Stimulated activated CD4-positive, alpha-beta T cell treated with anti-CD3 and anti-CD28 coated beads, Interleukin-2, amount 100 ng/mL, for 4 hours (primary cell): ENCODE results near the gene OR2B6.

Experiments
- DNase-seq: peaks from one replicate; pipeline ENCODE4 v3.0.0-alpha.2; 2020; ENCODE audit warnings: low read depth

OR2B6 gene

GRCh38 chr6:28000351-28001045, 43.5 kb downstream of the OR2B6 start:
- no peak for DNase-seq

DNA sequence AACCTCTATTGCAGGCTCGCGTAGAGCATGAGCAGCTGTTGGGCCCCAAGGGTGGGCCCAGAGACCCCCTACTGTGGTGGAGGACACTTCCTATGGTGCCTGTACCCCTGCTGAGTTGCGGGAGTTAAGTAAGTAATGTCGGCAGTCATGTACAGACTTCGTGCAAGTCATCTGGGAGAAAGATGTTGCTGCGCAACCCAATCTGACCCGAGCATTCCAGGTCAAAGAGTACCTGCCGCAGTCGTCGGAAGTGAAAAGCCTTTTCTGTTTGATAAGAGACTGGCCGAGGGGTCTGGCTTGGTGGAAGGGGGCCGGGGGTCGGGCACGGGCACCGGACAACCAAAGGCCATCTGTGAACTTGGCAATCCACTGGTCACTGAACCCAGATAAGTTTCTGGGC, 44.3 kb downstream of the OR2B6 start:
- DNase-seq: no peak

GRCh38 chr6:28001751-28002150, 44.7 kb downstream of the OR2B6 start:
- no peak for DNase-seq

DNA sequence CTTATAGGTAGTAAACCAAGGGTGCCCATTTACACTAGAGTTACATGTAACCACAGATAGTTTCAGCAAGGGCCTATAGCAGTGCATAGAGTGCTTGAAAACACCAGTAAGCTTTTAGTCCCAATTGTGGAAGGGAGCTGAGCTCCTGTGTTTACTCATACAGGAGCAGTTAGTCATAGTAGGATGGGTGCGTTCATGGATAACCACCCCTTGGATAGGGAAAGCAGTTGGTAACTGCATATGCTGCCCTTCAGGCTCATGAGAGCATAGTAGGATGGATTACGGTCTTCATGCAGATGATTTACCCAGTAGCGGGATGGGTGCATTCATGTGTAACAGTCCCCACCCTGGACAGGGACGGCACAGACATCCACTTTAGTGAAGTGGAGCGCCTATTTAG, 45.1 kb downstream of the OR2B6 start:
- no peak for DNase-seq

GRCh38 chr6:28003059-28003458, 46.0 kb downstream of the OR2B6 start:
- no peak for DNase-seq

GRCh38 chr6:28003661-28004060, 46.6 kb downstream of the OR2B6 start:
- DNase-seq: no peak

DNA sequence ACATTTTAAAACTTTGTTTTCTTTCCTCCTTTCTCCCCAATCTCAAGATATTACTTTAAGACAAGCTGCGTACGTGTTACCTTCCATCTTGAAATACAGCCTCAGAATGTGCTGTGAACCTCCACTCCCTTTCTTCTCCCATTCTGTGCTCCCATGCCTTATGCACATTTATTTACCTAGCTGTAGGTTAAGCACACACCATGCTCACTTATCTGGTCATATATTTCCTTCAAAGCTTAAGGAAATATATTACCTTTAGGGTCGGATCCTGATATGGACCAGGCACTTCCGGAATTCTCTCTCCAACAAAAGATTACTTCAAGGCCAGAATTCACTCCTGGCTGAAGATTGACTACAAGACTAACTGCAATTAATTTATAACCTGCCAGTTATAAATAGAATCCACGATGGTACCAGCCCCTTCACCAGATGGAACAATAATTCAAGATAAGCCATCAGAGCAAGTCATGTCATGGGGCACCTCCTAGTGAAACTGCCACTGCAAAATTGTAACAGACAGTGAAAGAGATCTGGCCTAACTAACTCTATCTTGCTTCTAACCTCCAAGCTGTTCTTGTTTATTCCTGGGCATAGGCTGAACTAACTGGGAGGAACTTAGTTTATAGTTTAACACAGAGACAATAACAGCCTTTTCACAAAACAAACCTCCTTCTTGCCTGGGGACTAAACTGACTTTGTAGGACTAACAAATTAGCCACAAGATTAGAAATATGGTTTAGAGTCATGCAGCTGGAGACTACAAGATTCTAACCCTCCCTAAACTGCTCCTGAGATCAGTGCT, 47.5 kb downstream of the OR2B6 start:
- DNase-seq: no peak

DNA sequence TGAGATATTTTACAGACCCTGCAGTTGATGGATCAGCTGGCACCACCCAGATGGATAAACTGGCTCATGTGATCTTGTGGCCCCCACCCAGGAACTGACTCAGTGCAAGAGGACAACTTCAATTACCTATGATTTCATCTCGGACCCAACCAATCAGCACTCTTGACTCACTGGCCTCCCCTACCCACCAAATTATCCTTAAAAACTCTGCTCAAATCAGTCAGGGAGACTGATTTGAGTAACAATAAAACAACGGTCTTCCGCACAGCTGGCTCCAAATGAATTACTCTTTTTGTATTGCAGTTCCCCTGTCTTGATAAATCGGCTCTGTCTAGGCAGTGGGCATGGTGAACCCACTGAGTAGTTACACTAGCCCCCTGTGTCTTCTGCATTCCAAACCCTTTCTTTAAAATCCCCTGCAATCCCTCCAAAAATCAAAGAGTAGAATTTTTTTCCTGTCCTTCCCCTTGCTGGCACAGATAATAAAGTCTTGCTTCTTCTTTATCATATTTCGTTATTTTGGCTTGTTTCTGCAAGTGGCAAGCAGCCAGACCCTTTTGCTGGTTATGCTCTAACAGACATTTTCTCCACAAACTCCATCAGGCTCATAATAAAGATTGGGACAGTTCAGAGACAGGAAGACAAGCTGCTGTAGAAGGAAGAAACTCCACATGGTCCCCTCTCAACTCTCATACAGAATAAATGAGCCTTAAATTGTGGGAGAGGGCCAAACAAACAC, 48.3 kb downstream of the OR2B6 start:
- DNase-seq: no peak

GRCh38 chr6:28005975-28006374, 48.9 kb downstream of the OR2B6 start:
- DNase-seq: no peak
